Measurements from ENCODE around the gene APOBEC2.
"Not testable (repeated sequence)": the region's sequence is repeated elsewhere in the genome, so short reads cannot be mapped to it uniquely, and the experiment has no call there.

APOBEC2 gene

GRCh38 chr6:41053041-41053440 is at the start of gene APOBEC2:
TSS of gene APOBEC2 (plus strand) at chr6:41053202. CDS start at chr6:41053348, 146 bp downstream.
- DNase-seq = no peak

GRCh38 chr6:41006217-41006616 is 46.8 kb upstream of the APOBEC2 start:
- DNase-seq = peak; percentile 66 to 71

GRCh38 chr6:41006980-41007379 is 46.0 kb upstream of the APOBEC2 start:
- DNase-seq = not testable (repeated sequence)

GRCh38 chr6:41008011-41008410 is 45.0 kb upstream of the APOBEC2 start:
- DNase-seq = no peak

- no peak for DNase-seq
Observed at GRCh38 chr6:41009669-41010068, 43.3 kb upstream of the APOBEC2 start.

GRCh38 chr6:41011673-41012072 is 41.3 kb upstream of the APOBEC2 start:
- DNase-seq = no peak

GRCh38 chr6:41013466-41014153 is 39.4 kb upstream of the APOBEC2 start:
- DNase-seq = no peak

- no peak for DNase-seq
Observed at GRCh38 chr6:41014780-41015179, 38.2 kb upstream of the APOBEC2 start.

- DNase-seq = not testable (repeated sequence)
Observed at GRCh38 chr6:41015860-41016259, 37.1 kb upstream of the APOBEC2 start.

GRCh38 chr6:41017663-41018062 is 35.3 kb upstream of the APOBEC2 start:
- no peak for DNase-seq

- DNase-seq = no peak
Observed at GRCh38 chr6:41021832-41022231, 31.2 kb upstream of the APOBEC2 start.

GRCh38 chr6:41022294-41022693 is 30.7 kb upstream of the APOBEC2 start:
- no peak for DNase-seq

GRCh38 chr6:41023114-41023513 is 29.9 kb upstream of the APOBEC2 start:
- no peak for DNase-seq

GRCh38 chr6:41025966-41026530 is 27.0 kb upstream of the APOBEC2 start:
- DNase-seq = no peak

- DNase-seq = no peak
Observed at GRCh38 chr6:41027241-41027640, 25.8 kb upstream of the APOBEC2 start.

- DNase-seq = peak; percentile 69
Observed at GRCh38 chr6:41027799-41028560, 25.0 kb upstream of the APOBEC2 start.

GRCh38 chr6:41028561-41029412 is 24.2 kb upstream of the APOBEC2 start:
- DNase-seq = no peak

- DNase-seq = no peak
Observed at GRCh38 chr6:41032830-41033229, 20.2 kb upstream of the APOBEC2 start.

- no peak for DNase-seq
Observed at GRCh38 chr6:41033776-41034175, 19.2 kb upstream of the APOBEC2 start.

- no peak for DNase-seq
Observed at GRCh38 chr6:41036186-41036585, 16.8 kb upstream of the APOBEC2 start.

- no peak for DNase-seq
Observed at GRCh38 chr6:41036601-41037000, 16.4 kb upstream of the APOBEC2 start.

- DNase-seq = no peak
Observed at GRCh38 chr6:41037107-41037900, 15.7 kb upstream of the APOBEC2 start.
